Glutamatergic neuron (in vitro differentiated cells): ENCODE data around the gene RNGTT. TPM values are rescaled to one million over a fixed set of nuclear protein-coding genes. Genes with fewer than 3 reads are reported as not detected.
A peak's percentile ranks its signal among the peaks of the same experiment; 100 is the strongest.

Source experiments
- DNase-seq: peaks from one replicate; pipeline ENCODE4 v3.0.0; 2022
- H3K27ac Mint-ChIP-seq: one replicate; pipeline ENCODE4 v1.8.0; 2020; ENCODE audit warnings: mild to moderate bottlenecking, mixed read lengths, inconsistent platforms; ENCODE audit not compliant: unreplicated experiment
- H3K27me3 Mint-ChIP-seq: one replicate; pipeline ENCODE4 v1.8.0; 2020; ENCODE audit warnings: mild to moderate bottlenecking, moderate library complexity, mixed read lengths, inconsistent platforms; ENCODE audit not compliant: unreplicated experiment
- H3K36me3 Mint-ChIP-seq: one replicate; pipeline ENCODE4 v1.8.0; 2020; ENCODE audit warnings: mild to moderate bottlenecking, mixed read lengths, inconsistent platforms; ENCODE audit not compliant: unreplicated experiment
- H3K4me1 Mint-ChIP-seq: one replicate; pipeline ENCODE4 v1.8.0; 2020; ENCODE audit warnings: mild to moderate bottlenecking, low read depth, mixed read lengths, inconsistent platforms; ENCODE audit not compliant: unreplicated experiment
- H3K4me3 Mint-ChIP-seq: one replicate; pipeline ENCODE4 v1.8.0; 2020; ENCODE audit warnings: mild to moderate bottlenecking, mixed read lengths, inconsistent platforms; ENCODE audit not compliant: unreplicated experiment
- H3K9me3 Mint-ChIP-seq: one replicate; pipeline ENCODE4 v1.8.0; 2020; ENCODE audit warnings: mild to moderate bottlenecking, moderate library complexity, mixed read lengths, inconsistent platforms; ENCODE audit not compliant: unreplicated experiment
- long read RNA-seq: library from polyadenylated mRNA; unstranded; transcript quantifications from one replicate; pipeline ENCODE4 v2.0.0, GENCODE V29; 2020; ENCODE audit not compliant: unreplicated experiment
- total RNA-seq: library from RNA; stranded (reverse); fragmentation: NEBNext Ultra II Directional; extraction: Animal tissue kit (Norgen Biotek cat#: 25700); gene quantifications from one replicate; pipeline ENCODE4 v1.2.1, GENCODE V29; 2021; ENCODE audit not compliant: unreplicated experiment
- TF ChIP-seq, protein P1 (sequence below): fragments of 200-600 bp; sonication (generic); IDR thresholded peaks from one replicate; pipeline ENCODE4 v1.5.0; 2021; ENCODE audit not compliant: partially characterized antibody, unreplicated experiment

Gene RNGTT
- 23.9 TPM for total RNA-seq
- long read RNA-seq, full-length matches to known transcripts = 3 of 5 reads
- long read RNA-seq, partial matches to known transcripts = 0 of 5 reads
- long read RNA-seq, other reads (novel, unspliced or antisense) = 2 of 5 reads

DNA sequence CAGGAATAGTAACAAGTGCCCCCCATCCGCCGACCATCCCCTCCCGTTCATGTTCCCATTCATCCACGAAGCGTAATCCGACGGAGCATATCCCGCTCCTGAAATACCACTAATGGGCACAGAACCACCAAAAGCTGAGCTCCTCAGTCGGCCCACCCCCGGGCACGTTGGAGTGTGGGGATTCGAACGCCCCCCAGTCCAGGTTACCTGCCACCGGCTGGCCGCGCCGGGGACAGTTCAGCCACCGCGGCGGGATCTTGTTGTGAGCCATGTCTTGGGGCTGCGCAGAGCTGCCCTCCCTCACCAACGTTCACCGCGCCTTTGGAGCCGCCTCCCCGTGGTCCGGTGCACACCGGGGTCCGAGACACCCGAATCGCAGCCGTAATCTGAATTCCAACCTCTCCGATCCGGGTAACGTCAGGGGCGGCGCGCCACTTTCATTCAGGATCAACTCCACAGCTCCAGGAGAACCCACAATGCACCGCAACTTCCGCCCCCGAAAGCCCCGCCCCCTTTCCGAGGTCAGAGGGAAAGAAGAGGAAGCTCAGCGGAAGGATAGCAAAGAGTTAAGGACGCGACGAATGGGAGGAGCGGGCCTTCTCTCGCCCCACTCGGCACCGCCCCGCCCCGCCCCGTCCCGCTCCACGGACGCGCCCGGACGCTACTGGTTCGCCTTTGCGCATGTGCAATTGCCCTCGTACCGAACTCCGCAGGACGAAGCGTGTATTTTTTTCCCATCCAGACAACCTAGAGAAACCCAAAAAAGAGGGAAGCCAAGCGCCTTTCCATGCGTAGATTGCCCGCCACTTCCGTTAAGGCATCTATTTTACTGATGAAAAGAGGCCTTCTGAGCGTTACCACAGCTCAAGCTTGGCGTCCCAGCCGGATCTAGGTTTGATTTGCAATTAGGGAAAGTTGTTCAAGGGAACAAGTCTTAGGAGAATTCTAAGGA lies at the start of gene RNGTT:
RNGTT (minus strand) TSS at position 480 of the 952 bp plus-strand sequence; CDS start at position 271, 209 bp downstream.
- DNase-seq = peak; percentile 100
- TF ChIP-seq, protein P1, sequence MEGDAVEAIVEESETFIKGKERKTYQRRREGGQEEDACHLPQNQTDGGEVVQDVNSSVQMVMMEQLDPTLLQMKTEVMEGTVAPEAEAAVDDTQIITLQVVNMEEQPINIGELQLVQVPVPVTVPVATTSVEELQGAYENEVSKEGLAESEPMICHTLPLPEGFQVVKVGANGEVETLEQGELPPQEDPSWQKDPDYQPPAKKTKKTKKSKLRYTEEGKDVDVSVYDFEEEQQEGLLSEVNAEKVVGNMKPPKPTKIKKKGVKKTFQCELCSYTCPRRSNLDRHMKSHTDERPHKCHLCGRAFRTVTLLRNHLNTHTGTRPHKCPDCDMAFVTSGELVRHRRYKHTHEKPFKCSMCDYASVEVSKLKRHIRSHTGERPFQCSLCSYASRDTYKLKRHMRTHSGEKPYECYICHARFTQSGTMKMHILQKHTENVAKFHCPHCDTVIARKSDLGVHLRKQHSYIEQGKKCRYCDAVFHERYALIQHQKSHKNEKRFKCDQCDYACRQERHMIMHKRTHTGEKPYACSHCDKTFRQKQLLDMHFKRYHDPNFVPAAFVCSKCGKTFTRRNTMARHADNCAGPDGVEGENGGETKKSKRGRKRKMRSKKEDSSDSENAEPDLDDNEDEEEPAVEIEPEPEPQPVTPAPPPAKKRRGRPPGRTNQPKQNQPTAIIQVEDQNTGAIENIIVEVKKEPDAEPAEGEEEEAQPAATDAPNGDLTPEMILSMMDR = no peak
- Mint-ChIP-seq H3K27me3 (peaks cover 5% of the 10 kb centered on the region), H3K27ac (peak within 1 kb of the TSS; percentile 72), H3K36me3 (no peaks in the 10 kb centered on the region), H3K9me3 (peaks cover 12% of the 10 kb centered on the region), H3K4me3 (peak within 1 kb of the TSS; percentile 99), H3K4me1 (peaks cover 6% of the 10 kb centered on the region)

DNA sequence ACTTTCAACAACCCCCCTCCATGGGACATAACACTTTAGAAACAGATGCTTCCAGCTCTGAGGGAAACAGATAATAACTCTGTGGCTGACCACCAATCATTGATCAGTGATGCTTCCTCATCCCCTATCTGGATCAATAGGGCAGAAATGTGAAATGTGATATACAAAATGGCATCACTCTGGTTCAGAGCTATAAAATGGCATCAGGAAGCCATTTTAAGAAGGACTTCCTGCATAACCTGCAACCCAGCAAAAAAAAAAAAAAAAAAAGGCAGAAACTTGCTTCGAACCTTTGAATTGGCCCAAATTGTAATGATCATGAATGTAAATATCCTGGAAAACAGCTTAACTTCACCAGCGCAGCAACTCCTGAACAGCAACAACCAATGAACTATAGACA lies 48.0 kb upstream of the RNGTT start:
- Mint-ChIP-seq H3K9me3 (no peaks in the 10 kb centered on the region), H3K4me1 (no peaks in the 10 kb centered on the region), H3K4me3 (no peak overlapping the region), H3K36me3 (no peaks in the 10 kb centered on the region), H3K27me3 (no peaks in the 10 kb centered on the region), H3K27ac (no peak overlapping the region)
- TF ChIP-seq, protein P1 = no peak
- no peak for DNase-seq

DNA sequence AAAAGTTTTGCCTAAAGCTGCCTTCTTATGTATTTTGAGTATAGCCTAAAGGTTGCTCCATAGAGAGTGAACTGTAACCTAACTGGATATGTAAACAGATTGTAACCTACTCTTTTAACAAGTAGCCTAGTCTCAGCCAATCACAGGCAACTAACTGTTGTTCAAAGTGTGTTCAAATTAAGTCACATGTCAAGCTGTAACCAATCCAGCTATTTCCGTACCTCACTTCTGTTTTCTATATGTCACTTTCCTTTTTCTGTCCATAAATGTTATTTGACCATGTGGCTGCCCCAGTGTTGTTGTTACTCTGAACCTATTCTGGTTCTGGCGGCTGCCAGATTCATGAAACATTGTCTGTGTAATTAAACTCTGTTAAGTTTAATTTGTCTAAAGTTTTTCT lies 47.4 kb upstream of the RNGTT start:
- no peak overlapping the region for H3K4me3 Mint-ChIP-seq
- no peak for DNase-seq
- no peaks in the 10 kb centered on the region for H3K4me1 Mint-ChIP-seq
- TF ChIP-seq, protein P1 = no peak
- no peaks in the 10 kb centered on the region for H3K36me3 Mint-ChIP-seq
- no peaks in the 10 kb centered on the region for H3K9me3 Mint-ChIP-seq
- H3K27ac Mint-ChIP-seq = no peak overlapping the region
- H3K27me3 Mint-ChIP-seq = no peaks in the 10 kb centered on the region

DNA sequence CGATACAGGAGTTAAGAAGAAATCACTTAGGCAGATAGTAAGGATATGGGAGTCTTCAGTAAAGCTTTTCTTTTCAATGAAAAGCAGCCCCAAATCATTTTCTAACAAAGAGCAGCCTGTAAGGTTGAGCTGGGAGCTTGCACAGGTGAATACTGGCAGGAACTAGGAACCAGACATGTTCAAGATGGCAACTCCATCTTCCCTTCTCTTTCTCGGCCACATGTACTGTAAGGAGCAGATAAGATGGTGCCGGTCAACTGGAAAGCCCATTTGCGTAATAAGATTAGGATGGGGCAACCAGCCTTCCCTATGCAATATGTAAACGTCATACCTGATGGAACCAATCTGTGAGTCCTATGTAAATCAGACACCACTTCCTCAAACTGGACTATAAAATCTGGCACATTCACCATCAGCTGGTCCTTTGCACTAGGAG lies 46.2 kb upstream of the RNGTT start:
- H3K36me3 Mint-ChIP-seq = no peaks in the 10 kb centered on the region
- no peak overlapping the region for H3K4me3 Mint-ChIP-seq
- no peaks in the 10 kb centered on the region for H3K4me1 Mint-ChIP-seq
- H3K27ac Mint-ChIP-seq = no peak overlapping the region
- DNase-seq = no peak
- TF ChIP-seq, protein P1 = no peak
- H3K27me3 Mint-ChIP-seq = no peaks in the 10 kb centered on the region
- H3K9me3 Mint-ChIP-seq = no peaks in the 10 kb centered on the region
